Measurements from ENCODE around the gene USP3.
A peak's percentile ranks its signal among the peaks of the same experiment; 100 is the strongest.

Gene USP3

DNA sequence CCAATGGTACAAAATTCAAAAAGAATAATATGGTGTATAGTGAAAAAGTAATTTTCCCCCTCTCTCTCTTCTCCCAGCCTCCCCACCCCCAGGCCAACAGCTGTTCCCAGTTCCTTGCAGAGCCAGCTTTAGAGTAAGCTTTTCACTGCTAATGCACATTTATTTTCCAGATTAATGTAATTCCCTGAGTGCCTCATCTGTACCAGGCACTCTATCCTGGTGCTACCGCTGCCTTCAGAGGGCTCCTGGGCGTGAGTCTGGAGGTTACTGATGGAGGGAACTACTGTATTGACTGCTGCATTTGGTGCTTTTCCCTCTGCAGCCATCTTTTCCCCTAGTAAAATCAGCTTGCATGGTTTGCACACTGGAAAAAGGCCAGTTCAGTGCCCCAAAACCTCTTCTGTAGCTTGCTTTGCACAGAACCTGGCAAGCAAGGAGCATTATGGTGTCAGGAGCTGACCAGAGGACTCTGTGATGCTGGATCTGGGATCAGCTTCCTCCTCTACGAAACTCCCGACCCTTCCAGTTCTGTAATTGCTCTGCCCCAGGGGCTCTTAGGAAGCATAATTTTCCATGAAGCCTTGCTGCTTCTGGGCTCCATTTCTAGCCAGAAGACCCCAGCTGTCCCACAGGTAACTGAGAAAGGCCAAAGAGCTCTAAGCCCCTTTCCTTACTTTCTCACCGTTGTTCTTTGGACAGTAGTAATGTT, 8.5 kb upstream of the USP3 start:
- DNase-seq (ENCODE audit: low read depth in 3 of 3), result no peak

DNA sequence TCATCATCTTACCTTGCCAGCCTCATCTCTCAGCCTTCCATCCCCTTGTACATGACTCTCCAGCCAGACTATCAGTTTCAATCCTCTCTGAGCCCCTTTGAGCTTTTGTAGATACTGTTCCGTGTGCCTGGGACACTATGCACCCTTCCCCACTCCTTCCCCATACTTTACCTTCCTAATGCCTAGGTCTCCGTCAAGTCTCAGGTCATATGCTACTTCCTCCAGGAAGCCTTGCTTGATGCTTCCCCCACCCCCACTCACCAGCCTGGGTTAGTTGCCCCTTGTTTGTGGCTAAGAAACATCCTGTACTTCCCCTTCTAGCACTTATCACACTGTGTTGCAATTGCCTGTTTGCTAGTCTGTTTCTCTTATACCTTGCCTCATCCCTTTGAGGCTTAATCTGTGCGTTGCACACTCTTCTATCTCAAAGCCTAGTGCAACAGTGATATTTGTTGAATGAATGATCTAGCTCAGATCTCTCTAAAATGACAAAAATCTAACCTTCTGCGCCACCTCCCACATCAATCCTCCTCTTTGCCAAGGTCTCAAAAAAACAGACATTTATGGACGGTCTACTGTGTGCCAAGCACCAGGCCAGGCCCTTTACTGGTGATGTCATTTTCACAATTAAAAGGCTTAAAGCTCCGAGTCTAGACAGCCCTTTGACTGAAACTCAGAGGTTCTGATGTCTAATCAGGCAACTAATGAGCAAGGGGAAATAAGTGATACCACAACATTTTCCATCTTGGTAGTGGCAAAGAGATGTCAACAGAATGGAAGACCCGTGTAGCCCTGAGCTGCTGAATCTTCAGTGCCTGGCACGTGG, 6.5 kb upstream of the USP3 start:
- no peak for DNase-seq (ENCODE audit: low read depth in 3 of 3)

DNA sequence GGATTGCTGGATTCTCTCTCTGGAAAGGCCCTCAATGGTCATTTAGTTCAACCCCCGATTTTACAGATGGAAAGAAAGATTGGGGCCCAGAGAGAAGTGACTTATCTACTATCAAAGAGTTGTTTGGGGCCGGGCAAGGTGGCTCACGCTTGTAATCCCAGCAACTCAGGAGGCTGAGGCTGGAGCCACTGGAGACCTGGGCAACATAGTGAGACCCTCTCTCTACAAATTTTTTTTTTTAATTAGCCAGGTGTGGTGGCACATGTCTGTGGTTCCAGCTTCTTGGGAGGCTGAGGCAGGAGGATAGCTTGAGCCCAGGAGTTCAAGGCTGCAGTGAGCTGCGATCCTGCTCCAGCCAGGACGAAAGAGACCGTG, 5.2 kb upstream of the USP3 start:
- no peak for DNase-seq (ENCODE audit: low read depth in 3 of 3)

DNA sequence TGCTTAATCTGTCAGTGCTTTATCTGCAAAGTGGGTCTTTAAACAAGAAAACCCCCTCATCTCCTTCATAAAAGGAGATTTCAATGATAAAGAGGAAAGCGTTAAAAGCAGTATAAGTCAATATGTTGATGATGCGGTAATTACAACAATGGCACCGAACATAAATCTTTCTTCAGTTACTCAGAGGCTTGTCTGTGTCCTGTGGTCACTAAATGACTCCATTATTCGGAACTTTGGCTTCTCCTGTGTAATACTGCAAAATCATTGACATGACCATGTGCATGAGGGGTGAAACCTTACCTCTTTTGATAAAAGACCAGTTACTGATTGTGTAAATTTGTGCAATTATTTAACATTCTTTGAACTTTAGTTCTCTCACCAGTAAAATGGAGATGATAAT, 4.8 kb upstream of the USP3 start:
- no peak for DNase-seq (ENCODE audit: low read depth in 3 of 3)

DNA sequence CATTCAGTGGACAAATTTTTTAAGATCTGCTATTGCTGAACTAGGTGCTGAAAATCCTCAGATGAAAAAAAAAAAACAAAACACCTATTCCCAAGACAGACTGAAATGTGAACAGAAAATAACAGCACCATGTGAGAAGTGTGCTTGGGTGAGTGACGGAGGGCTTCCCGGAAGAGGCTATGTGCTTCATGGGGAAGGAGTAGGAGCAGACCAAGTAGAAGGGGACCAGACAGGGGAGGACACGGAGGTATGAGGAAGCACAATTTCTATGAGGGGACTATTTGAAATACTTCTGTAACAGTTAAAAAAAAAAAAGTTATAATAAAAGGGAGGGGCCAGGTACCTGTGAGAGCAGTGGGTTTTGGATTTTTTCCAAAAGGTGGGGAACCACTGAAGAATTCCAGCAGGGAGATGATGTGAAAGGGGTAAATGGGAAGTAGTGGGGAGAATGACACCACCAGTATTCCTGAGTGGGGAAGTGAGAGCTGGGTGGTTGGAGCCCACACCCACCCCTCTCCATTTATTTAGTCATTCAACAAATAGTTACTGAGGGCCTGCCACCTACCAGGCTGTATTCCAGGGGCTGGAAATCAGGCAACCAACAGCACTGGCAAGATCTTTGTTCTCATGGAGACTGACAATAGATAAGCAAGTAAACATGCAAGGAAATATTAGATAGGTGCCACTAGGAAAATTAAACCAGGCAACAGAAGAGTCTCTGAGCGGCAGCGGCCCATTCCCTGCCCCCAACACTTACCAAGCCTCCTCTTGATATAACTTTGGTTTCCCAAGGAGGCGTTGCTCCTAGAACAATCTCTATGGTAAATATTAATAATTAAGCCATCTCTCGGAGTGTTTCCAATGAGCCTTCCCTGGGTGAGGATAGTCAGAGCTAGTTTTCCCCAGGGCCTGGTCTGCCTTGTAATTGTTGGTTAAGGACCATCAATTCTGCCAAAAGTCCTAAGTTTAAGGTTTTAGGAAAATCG, 3.8 kb upstream of the USP3 start:
- no peak for DNase-seq (ENCODE audit: low read depth in 3 of 3)

DNA sequence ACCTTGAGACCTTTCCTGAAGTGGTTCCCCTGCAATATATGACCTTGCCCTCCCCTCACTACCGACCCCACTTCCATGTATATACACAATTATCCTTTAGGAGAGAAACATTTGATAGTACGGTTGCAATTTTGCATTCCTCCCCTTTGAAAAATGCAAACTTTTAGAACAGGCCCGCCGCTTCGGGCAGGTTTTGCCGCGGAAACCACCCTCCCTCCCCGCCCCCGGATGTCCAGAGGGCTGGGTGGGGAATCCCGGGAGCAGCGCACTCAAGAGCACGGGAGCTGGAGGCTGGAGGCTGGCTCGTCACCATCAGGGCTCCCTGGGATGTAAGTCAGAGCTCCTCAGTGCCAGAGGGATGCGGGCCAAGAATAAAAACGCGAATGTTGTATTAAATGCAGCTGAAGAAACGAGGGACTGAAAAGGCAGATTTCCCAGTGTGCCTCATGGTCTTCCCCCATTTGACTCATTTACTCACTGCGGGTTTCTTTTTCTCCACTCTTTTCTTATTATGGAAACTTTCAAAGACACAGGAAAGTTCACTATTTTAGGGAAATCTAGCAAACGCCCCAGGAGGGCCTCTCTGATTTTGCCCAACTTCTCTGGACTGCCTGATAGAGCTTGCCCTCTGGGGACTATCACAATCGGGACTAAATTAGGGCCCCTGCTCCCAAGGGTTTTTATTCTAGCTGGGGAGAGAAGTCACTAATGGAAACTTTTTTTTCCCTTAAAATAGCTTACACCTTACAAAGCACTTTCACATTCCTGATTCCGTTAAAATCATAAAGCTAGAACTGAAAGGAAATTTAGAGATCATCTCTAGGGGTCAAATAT, 2.9 kb upstream of the USP3 start:
- DNase-seq (ENCODE audit: low read depth in 3 of 3), result no peak

DNA sequence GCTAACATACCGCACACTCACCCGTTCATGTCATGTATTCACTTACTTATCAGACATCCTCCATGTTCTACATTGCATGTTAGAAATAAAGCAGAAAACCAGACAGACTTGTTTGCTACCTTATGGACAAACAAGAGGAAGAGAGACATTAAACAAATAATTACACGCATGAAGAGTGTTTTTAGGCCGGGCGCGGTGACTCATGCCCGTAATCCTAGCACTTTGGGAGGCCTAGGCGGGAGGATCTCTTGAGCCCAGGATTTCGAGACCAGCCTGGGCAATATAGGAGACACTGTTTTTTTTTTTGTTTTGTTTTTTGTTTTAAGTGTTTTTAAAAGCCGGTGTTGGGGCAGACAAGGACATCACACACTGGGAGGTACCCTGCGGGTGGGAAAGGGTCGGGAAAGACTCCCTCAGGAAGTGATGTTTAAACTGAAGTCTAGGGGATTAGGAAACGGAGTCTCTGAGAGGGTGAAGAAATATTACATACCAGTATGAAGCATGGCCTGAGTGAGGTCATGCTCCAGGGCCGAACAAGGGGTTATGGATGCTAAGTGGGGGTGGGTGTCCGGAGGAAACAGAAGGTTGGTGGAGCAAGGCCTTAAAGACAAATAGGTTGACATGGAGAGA, 2.1 kb upstream of the USP3 start:
- DNase-seq (ENCODE audit: low read depth in 3 of 3), result no peak

- DNase-seq (ENCODE audit: low read depth in 3 of 3), result peak; percentile 48 to 72 (median 62)
These were observed 1.3 kb upstream of the USP3 start for GRCh38 chr15:63502843-63503738.

DNA sequence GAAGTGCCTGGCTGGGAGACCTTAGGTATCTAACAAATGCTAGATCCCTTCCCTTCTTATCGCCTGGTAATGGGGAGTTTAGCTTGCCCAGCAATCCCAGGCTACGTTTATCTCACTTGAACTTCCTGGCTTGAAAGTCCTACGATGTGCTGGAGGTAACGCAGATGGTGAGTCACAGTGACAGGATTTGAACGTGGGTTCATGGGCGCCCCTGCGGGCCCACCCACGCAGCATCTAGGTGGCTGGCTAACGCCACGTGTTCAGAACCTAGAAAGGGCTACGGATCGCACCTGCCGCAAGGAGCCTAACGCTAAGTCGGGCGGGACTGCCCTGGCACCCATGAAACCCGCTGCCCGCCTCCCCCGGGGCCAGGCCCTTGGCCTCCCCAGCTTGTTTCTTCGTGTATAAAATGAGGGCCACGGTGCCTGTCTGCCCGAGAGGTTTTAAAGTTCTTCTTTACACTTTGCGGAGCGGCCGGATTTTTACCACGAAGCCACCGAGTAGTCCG, 600 bp upstream of the USP3 start:
- peak; percentile 66 to 86 (median 80) for DNase-seq (ENCODE audit: low read depth in 3 of 3)

DNA sequence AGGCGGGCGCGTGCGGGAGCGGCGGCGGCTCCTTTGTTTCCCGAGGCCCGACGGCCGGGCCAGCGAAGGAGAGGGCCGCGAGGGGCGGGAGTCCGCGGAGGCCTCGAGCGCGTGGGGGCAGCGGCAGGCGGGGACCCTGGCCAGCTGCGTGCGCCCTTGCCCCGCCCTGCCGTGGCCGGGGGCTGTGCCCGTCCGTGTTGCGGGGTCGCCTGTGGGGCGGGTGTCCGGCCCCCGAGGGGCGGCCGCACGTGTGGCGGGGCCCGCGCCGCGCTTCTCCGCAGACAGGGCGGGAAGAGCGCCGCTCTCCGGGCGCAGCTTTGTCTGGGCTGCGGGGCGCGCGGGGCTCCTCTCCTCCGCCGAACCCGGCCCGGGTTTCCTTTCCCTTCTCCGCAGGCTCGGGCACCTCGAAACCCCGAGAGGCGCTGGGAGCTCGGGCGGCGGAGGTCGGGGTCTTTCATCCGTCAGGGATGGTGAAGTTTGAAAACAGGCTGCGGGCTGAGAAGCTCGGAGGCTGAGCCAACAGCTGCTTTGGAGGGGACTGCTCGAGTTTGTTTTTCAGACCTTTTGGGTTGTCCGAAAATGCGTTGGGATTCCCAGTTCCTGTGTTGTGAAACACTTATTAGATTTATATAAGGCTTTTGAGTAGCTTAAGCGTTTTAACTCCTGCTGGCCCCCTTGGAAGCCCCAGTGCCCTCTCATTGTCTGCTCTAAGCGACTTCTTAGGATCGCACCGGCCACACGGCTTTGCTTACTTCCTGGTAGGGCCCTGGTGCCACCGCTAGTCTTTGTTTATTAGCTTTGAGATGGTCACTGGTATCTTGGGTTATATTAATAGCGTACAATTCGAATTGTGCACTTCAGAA, 817 bp downstream of the USP3 start:
- DNase-seq (ENCODE audit: low read depth in 3 of 3), result no peak

GRCh38 chr15:63505842-63506222, 1.4 kb downstream of the USP3 start:
- no peak for DNase-seq (ENCODE audit: low read depth in 3 of 3)

- DNase-seq (ENCODE audit: low read depth in 3 of 3), result no peak
These were observed 2.2 kb downstream of the USP3 start for GRCh38 chr15:63506537-63507035.

DNA sequence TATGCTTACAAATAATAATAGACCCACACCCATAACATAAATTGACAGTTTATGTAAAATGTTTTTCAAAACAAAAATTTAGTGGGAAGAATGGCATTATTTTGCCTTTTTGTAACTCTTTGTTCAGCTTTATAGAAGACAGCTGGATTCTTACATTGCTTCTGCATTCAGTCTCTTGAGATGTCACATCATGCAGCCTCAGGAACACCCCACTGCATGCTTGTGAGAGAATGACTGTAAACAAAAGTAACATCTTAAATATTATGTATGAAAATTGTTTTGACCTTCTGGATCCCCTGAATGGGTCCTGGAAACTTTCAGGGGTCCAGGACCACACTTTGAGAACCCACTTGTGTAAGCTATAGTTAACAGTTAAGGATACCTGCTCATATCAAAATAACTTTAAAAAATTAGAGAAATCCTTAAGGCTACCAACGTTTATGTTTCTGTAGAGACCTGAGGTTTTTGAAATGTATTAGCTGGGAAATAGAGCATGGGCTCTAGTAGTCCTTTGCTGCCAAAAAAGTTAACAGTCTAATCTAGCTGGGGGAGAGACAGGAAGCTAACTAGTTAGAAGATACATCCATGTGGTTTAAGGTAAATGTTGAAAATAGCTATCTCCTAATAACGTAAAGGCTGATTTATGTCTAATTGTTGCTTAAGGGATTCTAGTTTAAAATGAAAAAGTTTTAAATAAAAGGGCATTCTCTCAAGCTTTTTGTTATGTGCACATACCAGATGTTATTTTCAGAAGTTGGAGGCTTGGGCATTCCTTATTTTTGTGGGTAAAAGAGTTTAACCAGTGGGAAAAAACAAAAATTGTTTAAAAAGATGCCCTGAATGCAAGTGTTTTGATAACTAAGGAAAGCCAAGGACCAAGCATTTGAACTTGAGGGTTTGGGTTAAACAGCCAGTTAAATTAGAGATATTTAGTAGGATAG, 3.8 kb downstream of the USP3 start:
- no peak for DNase-seq (ENCODE audit: low read depth in 3 of 3)

DNA sequence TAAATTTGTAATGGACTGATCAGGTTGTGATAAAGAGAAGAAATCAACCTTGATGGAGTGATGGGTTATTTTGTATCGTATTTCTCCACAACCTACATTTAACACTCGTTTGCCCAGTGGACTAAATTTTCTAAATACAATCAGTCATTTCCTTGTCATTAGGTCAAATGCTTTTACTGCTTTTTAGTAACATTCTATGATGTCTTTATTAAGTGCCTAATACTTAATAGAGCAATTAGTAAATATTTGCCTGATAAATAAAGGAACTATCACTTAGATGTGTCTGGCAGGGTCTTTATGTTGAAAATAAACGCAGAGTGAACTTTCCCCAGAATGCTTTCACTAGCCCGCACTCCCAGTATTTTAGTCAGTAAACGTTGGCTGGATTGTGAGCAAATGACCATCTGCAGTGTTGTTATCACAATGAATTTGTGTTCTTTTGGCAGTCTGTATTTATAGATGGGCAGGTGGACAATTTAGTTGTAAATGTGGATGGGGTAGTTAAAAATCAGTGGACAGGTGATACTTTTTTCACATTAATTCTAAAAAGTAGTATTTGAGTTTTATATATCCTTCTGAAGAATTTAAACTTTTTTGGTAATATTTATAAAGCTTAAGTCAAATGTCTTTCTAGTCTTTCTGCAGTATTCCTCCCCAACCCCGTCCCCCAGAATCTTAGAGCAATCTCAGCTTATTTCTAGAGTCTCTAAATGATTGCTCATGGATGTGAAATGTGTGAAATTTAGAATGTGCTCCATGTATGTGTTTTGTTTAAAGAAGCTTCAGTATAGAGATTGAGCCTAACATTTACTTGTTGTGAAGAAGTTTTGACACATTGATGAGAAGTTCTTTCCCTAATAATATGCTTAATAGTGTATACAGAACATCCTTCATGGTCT, 4.9 kb downstream of the USP3 start:
- no peak for DNase-seq (ENCODE audit: low read depth in 3 of 3)

DNA sequence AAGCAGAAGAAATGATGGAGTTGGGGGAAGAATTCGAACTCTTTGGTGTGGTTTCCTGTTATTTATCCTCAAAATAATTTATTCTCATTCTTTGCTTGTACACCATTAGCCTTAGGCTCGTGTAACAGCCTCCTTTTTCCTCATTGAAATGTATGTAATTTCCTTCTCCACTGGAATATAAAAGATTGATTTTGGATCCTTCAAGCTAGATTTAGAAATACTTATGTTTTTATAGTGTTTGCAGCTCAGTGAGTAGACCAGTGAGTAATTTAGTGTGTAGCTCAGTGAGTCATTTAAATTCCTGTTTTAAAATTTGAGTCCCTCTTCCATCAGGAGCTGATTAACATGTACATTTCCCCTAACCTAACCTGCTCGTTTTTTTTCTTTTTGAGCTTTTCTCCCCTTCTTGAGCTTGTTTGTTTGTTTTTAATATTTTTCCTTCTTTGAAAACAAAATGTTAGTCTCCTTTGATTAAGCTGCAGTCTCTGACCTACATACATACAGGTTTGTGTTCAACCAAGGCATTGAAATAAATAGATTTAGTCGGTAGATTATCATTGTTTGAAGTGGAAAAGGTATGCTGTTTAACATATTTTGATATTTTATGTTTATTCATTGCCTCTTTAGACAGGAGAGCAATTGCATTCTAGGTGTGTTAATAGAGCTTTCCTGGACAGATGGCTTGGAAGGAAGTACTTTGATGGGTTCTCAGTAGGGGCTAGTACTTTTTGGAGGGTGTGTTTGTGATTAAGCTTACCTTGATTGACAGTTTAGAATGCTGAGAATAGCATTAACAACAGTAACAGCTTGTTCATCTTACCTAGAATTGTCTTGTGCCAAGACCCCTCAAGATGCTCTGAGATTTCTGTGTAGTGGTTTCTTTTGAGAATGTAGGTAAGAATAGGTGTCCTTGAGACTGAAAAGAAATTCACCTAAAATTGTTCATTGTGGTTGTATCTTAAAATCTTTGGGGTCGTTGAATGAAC, 5.9 kb downstream of the USP3 start:
- no peak for DNase-seq (ENCODE audit: low read depth in 3 of 3)

Measured in stimulated activated CD4-positive, alpha-beta T cell treated with anti-CD3 and anti-CD28 coated beads, TNF-alpha, amount 100 ng/mL, for 48 hours (primary cell).